Measurements from ENCODE around the gene ROM1. TPM values are rescaled to one million over a fixed set of nuclear protein-coding genes. Genes with fewer than 3 reads are reported as not detected.
A peak's percentile ranks its signal among the peaks of the same experiment; 100 is the strongest.

Gene ROM1
- total RNA-seq, 3 donors from 2014 or later = 8.5 to 11.5 (median 11.0) TPM

DNA sequence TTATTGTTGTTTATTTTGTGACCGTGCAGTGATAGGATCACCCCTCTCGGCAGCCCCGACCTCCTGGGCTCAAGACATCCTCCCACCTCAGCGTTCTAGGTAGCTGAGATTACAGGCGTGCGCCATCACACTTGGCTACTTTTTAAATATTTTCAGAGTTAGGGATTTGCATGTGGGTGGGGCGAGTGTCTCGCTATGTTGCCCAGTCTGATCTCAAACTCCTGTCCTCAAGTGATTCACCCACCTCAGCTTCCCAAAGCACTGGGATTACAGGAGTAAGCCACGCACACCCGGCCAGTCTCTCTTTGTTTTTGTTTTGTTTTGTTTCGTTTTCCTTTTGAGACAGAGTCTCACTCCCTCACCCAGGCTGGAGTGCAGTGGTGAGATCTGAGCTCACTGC, 41.2 kb downstream of the ROM1 start:
- Histone ChIP-seq H3K36me3 (no peaks in the 10 kb centered on the region), H3K27me3 (no peaks in the 10 kb centered on the region), H3K4me3 (no peak overlapping the region), H3K4me1 (peaks cover 0 to 7% of the 10 kb centered on the region in 2 donors), H3K27ac (no peak overlapping the region), H3K9me3 (no peaks in the 10 kb centered on the region)
- no peak for TF ChIP-seq POLR2A (IDR thresholded peaks at IDR 0.05)
- TF ChIP-seq, protein P1, sequence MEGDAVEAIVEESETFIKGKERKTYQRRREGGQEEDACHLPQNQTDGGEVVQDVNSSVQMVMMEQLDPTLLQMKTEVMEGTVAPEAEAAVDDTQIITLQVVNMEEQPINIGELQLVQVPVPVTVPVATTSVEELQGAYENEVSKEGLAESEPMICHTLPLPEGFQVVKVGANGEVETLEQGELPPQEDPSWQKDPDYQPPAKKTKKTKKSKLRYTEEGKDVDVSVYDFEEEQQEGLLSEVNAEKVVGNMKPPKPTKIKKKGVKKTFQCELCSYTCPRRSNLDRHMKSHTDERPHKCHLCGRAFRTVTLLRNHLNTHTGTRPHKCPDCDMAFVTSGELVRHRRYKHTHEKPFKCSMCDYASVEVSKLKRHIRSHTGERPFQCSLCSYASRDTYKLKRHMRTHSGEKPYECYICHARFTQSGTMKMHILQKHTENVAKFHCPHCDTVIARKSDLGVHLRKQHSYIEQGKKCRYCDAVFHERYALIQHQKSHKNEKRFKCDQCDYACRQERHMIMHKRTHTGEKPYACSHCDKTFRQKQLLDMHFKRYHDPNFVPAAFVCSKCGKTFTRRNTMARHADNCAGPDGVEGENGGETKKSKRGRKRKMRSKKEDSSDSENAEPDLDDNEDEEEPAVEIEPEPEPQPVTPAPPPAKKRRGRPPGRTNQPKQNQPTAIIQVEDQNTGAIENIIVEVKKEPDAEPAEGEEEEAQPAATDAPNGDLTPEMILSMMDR (IDR thresholded peaks at IDR 0.05) = no peak
- TF ChIP-seq POLR2AphosphoS5 (IDR thresholded peaks at IDR 0.05) = no peak
- DNase-seq (ENCODE audit: low spot score in 2 of 2) = no peak
- intact Hi-C loops (cut with DNase I; ENCODE audit: low total_unique reads) = no loop called here

- intact Hi-C loops (cut with DNase I; ENCODE audit: low total_unique reads) = no loop called here
- no peaks in the 10 kb centered on the region for H3K27me3 ChIP-seq
- H3K9me3 ChIP-seq = no peaks in the 10 kb centered on the region
- peaks cover 0 to 1% of the 10 kb centered on the region in 2 donors for H3K4me1 ChIP-seq
- H3K4me3 ChIP-seq = no peak overlapping the region
- H3K36me3 ChIP-seq = no peaks in the 10 kb centered on the region
- H3K27ac ChIP-seq = no peak overlapping the region
- DNase-seq (ENCODE audit: low spot score in 2 of 2) = no peak
- TF ChIP-seq, protein P1 (IDR thresholded peaks at IDR 0.05) = no peak
- TF ChIP-seq POLR2A (IDR thresholded peaks at IDR 0.05) (no peak), POLR2AphosphoS5 (IDR thresholded peaks at IDR 0.05) (no peak)
These were observed 43.9 kb downstream of the ROM1 start for GRCh38 chr11:62656796-62657429.

DNA sequence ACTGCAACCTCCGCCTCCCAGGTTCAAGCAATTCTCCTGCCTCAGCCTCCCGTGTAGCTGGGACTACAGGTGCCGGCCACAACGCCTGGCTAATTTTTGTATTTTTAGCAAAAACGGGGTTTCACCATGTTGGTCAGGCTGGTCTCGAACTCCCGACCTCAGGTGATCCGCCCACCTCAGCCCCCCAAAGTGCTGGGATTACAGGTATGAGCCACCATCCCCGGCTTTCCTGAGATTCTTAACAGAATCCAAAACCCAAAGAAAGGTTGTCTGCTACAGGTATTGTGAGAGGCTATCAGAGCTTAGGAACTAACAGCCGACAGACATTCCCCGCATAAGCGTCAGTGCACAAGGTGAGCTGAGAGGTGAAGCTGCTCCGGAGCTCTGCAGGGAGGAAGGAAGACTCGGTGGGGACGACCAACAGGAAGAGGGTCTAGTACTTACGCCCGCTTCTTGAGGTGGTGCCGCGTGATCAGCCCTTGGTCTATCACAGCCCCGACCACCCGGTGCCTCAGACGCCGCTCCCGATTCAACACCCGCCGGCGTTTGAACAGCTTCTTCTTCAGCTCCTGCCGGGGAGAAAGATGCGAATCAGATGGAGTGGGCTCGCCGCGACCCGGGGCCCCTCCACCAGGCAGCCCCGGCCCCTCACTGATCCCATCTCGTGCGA, 51.5 kb downstream of the ROM1 start:
- H3K36me3 ChIP-seq = no peaks in the 10 kb centered on the region
- DNase-seq (ENCODE audit: low spot score in 2 of 2) = peak; percentile 54 to 61
- H3K27ac ChIP-seq = peak overlapping the region; percentile 89 to 93
- H3K4me1 ChIP-seq = peaks cover 8 to 19% of the 10 kb centered on the region in 2 donors
- TF ChIP-seq POLR2AphosphoS5 (IDR thresholded peaks at IDR 0.05) = no peak
- no peak for TF ChIP-seq POLR2A (IDR thresholded peaks at IDR 0.05)
- TF ChIP-seq, protein P1 (IDR thresholded peaks at IDR 0.05) = no peak
- intact Hi-C loops (cut with DNase I; ENCODE audit: low total_unique reads) = no loop called here
- no peaks in the 10 kb centered on the region for H3K9me3 ChIP-seq
- H3K27me3 ChIP-seq = no peaks in the 10 kb centered on the region
- H3K4me3 ChIP-seq = peak overlapping the region; percentile 62 to 85 (median 83)

Other genes with a start within 250 kb of the ROM1 start
- not detected for gene SCGB1A1, start 194.2 kb upstream of the ROM1 start, total RNA-seq
- 1,000 to 10,000 TPM in 2 of 3 donors, 100 to 1,000 TPM in 1; 636 to 1,393 (median 1,040) TPM for gene AHNAK, start 66.5 kb upstream of the ROM1 start, total RNA-seq
- 1,000 to 10,000 TPM; 1,312 to 1,961 (median 1,794) TPM for gene EEF1G, start 39.4 kb upstream of the ROM1 start, total RNA-seq
- gene TUT1, start 21.7 kb upstream of the ROM1 start, total RNA-seq = 10 to 100 TPM in 2 of 3 donors, 1 to 10 TPM in 1; 7.7 to 12.1 (median 10.7) TPM
- 10 to 100 TPM; 61.3 to 92.8 (median 85.5) TPM for gene MTA2, start 11.4 kb upstream of the ROM1 start, total RNA-seq
- 10 to 100 TPM; 34.7 to 58.7 (median 35.7) TPM for gene EML3, start 482 bp upstream of the ROM1 start, total RNA-seq
- gene B3GAT3, start 8.7 kb downstream of the ROM1 start, total RNA-seq = 10 to 100 TPM; 19.0 to 38.0 (median 29.6) TPM
- gene GANAB, start 33.4 kb downstream of the ROM1 start, total RNA-seq = 100 to 1,000 TPM; 114 to 116 (median 116) TPM
- gene INTS5, start 40.0 kb downstream of the ROM1 start, total RNA-seq = 10 to 100 TPM; 14.6 to 19.0 (median 18.4) TPM
- 10 to 100 TPM; 22.9 to 42.9 (median 25.2) TPM for gene C11orf98, start 52.0 kb downstream of the ROM1 start, total RNA-seq
- gene CSKMT, start 52.1 kb downstream of the ROM1 start, total RNA-seq = 10 to 100 TPM in 1 of 3 donors, 1 to 10 TPM in 2; 5.4 to 16.1 (median 5.8) TPM
- gene UQCC3, start 58.4 kb downstream of the ROM1 start, total RNA-seq = 1 to 10 TPM; 7.4 to 9.8 (median 8.3) TPM
- gene LBHD1, start 59.0 kb downstream of the ROM1 start, total RNA-seq = 1 to 10 TPM; 4.3 to 6.0 (median 5.6) TPM
- gene UBXN1, start 65.8 kb downstream of the ROM1 start, total RNA-seq = 100 to 1,000 TPM; 204 to 248 (median 239) TPM
- gene LRRN4CL, start 76.3 kb downstream of the ROM1 start, total RNA-seq = 10 to 100 TPM in 2 of 3 donors, 1 to 10 TPM in 1; 9.8 to 15.1 (median 13.6) TPM
- 10 to 100 TPM; 40.2 to 58.4 (median 54.1) TPM for gene BSCL2, start 94.2 kb downstream of the ROM1 start, total RNA-seq
- gene GNG3, start 94.4 kb downstream of the ROM1 start, total RNA-seq = not detected
- 10 to 100 TPM; 22.3 to 24.5 (median 23.6) TPM for gene HNRNPUL2, start 114.2 kb downstream of the ROM1 start, total RNA-seq
- gene TTC9C, start 115.2 kb downstream of the ROM1 start, total RNA-seq = 10 to 100 TPM; 19.2 to 26.2 (median 25.8) TPM
- gene ZBTB3, start 140.9 kb downstream of the ROM1 start, total RNA-seq = 1 to 10 TPM; 5.9 to 9.7 (median 9.0) TPM
- gene POLR2G, start 148.3 kb downstream of the ROM1 start, total RNA-seq = 10 to 100 TPM; 54.2 to 80.6 (median 65.5) TPM
- gene TAF6L, start 158.1 kb downstream of the ROM1 start, total RNA-seq = 10 to 100 TPM; 14.1 to 20.8 (median 20.5) TPM
- gene TMEM179B, start 174.1 kb downstream of the ROM1 start, total RNA-seq = 10 to 100 TPM; 61.4 to 66.9 (median 64.9) TPM
- 10 to 100 TPM; 26.9 to 34.1 (median 29.8) TPM for gene TMEM223, start 178.7 kb downstream of the ROM1 start, total RNA-seq
- gene NXF1, start 192.2 kb downstream of the ROM1 start, total RNA-seq = 10 to 100 TPM; 74.9 to 89.3 (median 76.4) TPM
- gene STX5, start 218.8 kb downstream of the ROM1 start, total RNA-seq = 10 to 100 TPM; 30.8 to 42.3 (median 34.2) TPM
- 1 to 10 TPM in 1 of 3 donors, not detected in 2; 1.6 TPM for gene TEX54, start 219.6 kb downstream of the ROM1 start, total RNA-seq
- 10 to 100 TPM; 46.6 to 62.6 (median 48.7) TPM for gene WDR74, start 226.3 kb downstream of the ROM1 start, total RNA-seq

Data from breast epithelium (tissue), 4 donors.